Stimulated activated naive CD4-positive, alpha-beta T cell treated with Interleukin-2 at 50 U/mL for 16 hours (primary cell): ENCODE data around the gene BMP2K.

ENCODE experiments used
- DNase-seq: peaks from one replicate; lab custom pipeline; 2025; lab: John Stamatoyannopoulos, UW

BMP2K gene

DNA sequence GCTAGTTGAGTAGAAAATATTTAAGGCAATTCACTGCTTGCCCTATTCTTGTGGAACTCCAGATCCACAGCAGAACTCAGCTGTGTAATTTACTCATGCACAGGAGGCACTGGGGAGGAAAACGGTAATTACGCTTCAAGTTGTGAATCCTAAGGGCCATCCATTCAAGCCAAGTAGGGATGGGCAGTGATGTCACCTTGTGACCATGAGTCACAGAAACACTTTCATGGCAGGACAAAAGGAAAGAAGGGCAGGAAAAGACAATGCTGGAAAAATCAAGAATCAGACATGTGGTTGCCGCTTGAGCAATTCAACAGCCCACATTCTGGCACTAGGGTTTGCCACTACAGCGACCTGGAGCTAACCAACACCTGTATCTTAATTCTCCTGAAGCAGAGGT lies 161.7 kb downstream of the BMP2K start:
- no peak for DNase-seq

DNA sequence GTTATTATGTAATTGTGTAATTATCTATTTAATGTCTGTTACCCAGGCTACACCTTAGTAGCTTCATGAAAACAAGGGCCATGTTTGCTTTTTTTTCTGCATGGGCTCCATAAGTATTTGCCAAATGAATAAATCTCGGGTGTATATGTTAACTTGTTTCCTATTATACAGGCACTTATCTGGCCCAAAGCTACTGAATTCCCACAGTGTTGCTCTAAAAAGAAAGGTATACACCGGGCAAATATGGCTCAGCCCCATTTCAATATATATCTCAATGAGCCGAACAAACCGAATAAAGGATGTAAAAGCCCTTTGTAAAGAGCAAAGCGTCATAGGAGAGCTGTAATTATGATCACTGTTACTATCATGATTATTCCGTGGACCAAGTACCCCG lies 162.3 kb downstream of the BMP2K start:
- no peak for DNase-seq

DNA sequence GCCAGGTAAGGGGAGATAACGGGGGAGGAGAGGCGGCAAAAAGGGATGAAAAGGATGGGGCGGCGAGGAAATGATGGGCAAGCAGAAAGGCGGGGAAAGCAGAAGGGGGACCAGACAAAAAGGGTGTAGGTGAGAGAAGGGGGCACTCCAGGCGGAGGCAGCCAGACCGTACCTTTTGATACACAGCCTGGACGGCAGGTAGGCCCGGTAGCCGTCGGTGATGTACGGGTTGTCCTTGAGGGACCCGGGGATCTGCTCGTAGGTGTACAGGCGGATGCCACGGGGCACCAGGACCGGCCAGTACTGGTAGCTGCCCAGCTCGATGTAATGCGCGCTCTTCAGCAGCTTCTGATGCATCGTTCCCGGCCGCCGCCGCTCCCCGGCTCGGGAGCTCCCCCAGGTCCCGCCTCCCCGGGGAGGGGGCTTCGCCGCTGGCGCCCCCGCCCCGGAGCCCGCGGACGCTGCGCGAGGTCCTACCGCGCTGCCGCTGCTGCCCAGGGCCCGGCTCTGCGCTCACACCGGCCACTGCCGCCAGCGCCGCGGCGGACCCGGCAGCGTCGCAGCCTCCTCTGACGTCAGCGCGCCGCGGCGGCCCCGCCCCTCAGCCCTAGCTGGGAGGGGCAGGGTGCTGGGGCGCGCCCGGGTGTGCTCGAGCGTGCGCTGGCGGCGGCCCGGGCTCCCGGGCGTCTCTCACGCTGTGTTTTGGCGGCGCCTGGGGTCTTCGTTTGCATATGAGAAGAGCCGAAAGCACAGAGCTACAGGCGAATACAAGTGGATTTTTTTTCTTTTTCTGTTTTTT lies 162.9 kb downstream of the BMP2K start, which contains the start of gene PAQR3:
TSS of gene PAQR3 (minus strand) at position 571 of the 799 bp plus-strand sequence. CDS start at position 357, 214 bp downstream.
- peak; percentile 75 for DNase-seq

DNA sequence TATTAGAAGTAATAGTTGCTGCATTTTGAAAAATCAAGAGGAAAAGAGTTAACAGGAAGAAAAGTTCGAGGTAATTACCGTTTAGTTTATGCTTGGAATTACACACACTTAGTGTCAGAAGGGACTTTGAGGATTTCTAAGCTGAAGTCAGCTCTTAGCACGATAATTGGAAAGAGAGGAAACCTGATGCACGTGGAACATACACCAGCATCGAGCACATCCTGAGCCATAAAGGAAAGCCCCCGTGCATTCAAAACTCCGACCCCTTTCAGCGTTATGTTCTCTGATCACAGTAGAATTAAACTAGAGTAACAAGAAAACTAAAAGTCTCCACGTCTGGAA lies 163.5 kb downstream of the BMP2K start:
- DNase-seq = no peak

DNA sequence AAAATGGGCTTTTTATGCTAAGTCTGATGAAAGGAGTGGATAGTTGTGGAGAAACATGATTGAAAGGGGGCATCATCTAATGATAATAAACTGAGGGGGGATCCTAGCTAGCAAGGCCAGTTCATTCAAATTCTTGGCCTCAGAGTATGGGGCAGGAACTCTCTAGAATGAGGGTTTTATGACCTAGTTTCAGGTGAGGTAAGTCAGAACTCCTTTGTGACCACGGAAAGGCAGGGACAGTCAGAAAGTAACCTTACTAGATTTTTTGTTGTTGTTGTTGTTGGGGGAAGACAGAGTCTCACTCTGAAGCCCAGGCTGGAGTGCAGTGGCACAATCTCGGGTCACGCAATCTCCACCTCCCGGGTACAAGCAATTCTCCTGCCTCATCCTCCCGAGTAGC lies 164.6 kb downstream of the BMP2K start:
- DNase-seq = no peak

DNA sequence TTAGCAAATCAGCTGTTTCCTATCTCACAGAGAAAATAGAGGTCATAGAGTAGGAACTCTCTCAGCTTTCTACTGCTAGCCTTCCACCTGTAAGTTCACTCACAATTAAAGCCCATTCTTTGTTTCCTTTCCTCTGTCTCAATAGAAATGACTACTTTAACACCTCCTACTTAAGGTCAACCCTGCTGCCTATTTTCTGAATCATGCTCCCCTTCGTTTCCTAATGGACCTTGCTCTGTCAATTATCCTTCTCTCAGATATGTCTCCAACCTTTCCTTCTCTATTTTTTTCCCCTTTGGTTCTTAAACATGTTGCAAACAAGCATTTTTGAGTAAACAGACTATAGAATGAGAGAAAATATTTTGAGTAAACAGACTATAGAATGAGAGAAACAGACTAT lies 168.2 kb downstream of the BMP2K start:
- DNase-seq = no peak

DNA sequence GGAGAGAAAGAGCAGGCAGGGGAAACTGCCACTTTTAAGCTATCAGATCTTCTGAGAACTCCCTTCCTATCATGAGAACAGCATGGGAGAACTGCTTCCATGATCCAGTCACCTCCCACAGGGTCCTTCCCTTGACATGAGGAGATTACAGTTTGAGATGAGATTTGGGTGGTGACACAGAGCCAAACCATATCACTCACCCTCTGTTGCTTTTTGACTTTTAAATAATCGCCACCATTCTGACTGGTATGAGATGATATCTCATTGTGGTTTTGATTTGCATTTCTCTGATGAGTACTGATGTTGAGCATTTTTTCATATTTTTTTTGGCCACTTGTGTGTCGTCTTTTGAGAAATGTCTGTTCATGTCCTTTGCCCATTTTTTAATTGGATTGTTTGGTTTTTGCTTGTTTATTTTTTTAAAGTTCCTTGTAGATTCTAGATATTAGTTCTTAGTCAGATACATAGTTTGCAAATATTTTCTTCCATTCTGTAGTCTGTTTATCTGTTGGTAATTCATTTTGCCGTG lies 169.6 kb downstream of the BMP2K start:
- DNase-seq = no peak

DNA sequence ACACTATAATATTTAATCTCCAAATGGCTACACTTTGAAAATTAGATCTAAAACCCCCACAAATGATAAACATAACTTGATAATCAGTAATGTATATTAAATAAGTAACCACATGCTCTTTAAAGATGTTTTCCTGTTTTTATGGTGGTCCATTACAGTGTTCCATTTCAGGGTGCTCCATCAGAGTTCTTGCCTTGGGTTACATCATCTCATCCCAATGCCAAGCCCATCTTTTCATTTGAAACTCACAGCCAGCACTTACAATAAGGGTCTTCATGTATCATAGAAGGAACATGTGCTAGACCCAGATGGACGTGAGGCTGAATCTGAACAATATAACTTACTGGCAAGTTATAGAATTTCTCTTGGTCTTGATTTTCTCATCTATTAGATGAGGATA lies 173.6 kb downstream of the BMP2K start:
- no peak for DNase-seq

DNA sequence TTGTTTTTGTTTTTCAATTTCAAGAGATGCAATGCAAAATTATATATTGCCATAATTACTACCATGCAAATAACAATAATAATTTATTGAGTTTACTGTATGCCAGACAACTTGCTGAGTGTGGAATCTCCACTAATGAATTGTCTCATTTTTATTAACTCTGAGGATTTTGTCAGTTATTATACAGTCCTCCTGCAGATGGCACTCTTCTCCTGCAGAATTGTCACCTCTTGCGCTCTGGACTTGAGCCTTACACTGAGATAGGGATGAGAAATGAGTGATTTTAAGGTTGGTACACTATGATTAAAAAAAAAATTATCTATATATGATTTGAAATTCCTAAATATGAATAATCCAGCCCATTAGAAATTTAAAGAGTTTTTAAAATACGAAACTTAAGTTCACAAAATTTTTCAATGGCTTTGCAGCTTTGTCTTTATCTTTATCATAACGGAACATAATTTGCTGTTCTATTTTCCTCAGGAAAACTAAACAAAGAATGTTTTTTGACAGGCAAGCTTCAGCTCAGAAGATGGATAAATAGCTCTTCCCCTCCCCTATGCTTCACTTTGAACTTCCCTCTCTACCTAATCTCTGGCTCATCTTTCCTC lies 175.8 kb downstream of the BMP2K start:
- DNase-seq = no peak

DNA sequence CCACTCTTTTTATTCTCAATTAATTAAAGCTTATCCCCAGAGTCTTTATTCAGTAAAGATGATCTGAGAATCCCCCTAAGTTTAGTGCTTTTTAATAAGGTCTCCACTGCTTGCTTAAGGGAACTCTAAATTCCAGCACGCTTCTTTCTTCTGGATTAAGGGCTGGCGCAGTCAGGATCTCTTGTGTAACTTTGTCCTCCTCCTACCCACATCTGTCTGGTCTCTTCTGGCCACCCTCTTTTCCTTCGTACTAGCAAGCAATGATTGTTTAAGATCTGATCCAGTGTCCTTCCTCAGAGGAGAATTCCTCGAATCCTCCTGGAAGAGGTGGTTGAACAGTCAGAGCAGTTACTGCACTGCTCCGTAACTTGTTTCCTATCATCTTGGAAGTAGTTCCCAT lies 177.1 kb downstream of the BMP2K start:
- no peak for DNase-seq

DNA sequence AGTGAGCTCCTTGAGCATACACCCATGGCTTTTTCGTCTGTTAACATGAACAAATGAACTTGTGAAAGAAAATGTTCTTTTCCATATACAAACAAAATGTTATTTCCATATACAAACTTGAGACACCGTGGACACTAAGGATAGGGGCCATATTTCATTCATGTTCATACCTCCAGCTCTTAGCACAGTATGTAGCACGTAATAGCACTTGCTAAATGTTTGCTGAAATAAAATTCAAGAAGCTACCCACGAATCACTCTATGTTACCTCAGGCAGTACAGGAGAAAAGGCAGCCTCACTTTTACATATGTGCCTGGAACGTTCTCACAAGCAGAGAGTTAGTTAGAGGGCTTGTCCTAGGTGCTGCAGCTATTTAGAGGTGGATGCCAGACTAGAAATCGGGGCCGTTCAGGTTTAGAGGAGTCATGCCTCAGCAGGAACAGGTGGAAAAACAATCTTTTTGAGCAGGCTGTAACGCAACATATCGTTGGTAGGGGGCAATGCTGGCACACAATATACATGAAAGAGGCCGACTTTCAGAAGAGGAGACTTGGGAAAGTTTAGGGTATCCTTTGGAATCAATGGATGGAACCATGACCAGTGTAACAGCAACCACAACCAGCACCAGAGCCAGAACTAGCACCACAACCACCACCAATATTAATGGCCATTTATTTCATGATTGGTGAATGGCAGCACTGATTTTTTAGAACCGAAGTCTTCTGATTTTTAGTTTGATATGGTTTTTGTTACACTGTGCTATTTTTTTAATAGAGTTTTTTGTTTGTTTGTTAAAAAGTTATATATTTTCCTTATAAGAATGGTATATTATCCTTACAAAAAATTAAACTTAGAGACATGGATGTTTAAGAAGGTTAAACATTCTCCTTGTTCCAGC lies 177.9 kb downstream of the BMP2K start:
- no peak for DNase-seq

DNA sequence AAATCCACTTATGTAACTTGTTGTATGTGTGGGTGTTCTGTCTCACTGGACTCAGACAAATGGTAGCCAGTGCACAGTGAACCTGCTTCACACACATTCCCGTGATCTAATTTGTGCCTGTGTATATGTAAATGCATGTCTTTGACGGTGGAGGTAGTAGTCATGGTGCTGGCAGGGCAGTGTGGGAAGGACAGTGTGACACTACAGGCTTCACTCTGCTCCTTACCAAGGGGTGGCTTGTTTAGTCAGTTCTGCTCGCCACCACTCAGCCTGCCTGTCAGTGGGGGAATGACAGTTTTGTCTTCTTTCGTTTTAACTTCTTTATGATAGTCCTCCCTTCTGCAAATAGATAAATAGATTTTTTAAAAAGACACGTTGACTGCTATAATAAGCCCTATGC lies 180.8 kb downstream of the BMP2K start:
- DNase-seq = no peak

DNA sequence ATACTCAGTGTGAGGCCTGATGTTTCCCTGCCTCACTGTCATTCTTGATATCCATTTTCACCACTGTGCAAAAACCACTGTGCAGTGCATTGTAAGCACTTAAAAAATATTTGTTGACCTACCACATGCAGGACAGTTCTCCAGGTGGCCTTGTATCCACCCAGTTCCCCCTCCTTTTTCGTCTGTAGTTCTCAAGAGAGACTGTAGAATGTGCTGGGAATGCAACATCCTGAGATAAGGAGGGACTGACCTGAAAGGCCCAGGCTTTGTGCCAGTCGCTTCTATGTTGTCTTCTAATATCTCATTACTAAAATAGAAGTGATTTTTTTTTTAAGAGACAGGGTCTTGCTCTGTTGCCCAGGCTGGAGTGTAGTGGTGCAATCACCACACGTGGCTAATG lies 184.8 kb downstream of the BMP2K start:
- DNase-seq = no peak
